ENCODE results near the gene CLK3. TPM values are rescaled to one million over a fixed set of nuclear protein-coding genes. Genes with fewer than 3 reads are reported as not detected.

Gene CLK3
- total and polyA plus RNA-seq, 2 of the 13 experiments (the other 11 are each of a cell fraction or from before 2014, with no cell fraction given), result 41.5 to 82.0 TPM

- TF ChIP-seq, protein P1, sequence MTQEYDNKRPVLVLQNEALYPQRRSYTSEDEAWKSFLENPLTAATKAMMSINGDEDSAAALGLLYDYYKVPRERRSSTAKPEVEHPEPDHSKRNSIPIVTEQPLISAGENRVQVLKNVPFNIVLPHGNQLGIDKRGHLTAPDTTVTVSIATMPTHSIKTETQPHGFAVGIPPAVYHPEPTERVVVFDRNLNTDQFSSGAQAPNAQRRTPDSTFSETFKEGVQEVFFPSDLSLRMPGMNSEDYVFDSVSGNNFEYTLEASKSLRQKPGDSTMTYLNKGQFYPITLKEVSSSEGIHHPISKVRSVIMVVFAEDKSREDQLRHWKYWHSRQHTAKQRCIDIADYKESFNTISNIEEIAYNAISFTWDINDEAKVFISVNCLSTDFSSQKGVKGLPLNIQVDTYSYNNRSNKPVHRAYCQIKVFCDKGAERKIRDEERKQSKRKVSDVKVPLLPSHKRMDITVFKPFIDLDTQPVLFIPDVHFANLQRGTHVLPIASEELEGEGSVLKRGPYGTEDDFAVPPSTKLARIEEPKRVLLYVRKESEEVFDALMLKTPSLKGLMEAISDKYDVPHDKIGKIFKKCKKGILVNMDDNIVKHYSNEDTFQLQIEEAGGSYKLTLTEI (CRISPR knock-in tag; conservative IDR thresholded peaks at IDR 0.05), result no peak
- peak; percentile 22; the same call in 1 of the 2 replicates for TF ChIP-seq NCOA2 (CRISPR knock-in tag; IDR thresholded peaks at IDR 0.05)
- TF ChIP-seq ZNF414 (CRISPR knock-in tag; IDR thresholded peaks at IDR 0.05), result peak; percentile 90
- TF ChIP-seq HMG20B (CRISPR knock-in tag; conservative IDR thresholded peaks at IDR 0.05), result no peak
- TF ChIP-seq POLR2A (IDR thresholded peaks at IDR 0.05; ENCODE audit: insufficient read depth in 1 of 2, low read depth in 2 of 2, low read length in 2 of 2), result no peak; a peak in 1 of 4 replicates
- TF ChIP-seq, protein P2, sequence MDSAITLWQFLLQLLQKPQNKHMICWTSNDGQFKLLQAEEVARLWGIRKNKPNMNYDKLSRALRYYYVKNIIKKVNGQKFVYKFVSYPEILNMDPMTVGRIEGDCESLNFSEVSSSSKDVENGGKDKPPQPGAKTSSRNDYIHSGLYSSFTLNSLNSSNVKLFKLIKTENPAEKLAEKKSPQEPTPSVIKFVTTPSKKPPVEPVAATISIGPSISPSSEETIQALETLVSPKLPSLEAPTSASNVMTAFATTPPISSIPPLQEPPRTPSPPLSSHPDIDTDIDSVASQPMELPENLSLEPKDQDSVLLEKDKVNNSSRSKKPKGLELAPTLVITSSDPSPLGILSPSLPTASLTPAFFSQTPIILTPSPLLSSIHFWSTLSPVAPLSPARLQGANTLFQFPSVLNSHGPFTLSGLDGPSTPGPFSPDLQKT (CRISPR knock-in tag; IDR thresholded peaks at IDR 0.05; ENCODE audit: borderline replicate concordance), result peak; percentile 48; the same call in 1 of the 2 replicates
- peak; percentile 14; the same call in 1 of the 2 replicates for TF ChIP-seq NFKBIZ (CRISPR knock-in tag; IDR thresholded peaks at IDR 0.05)
- TF ChIP-seq ZNF674 (CRISPR knock-in tag; IDR thresholded peaks at IDR 0.05; ENCODE audit: low read depth), result no peak
- TF ChIP-seq KLF11 (CRISPR knock-in tag; IDR thresholded peaks at IDR 0.05), result no peak
- no peak for TF ChIP-seq GPN1 (CRISPR knock-in tag; IDR thresholded peaks at IDR 0.05; ENCODE audit: borderline replicate concordance)
- TF ChIP-seq SRSF4 (IDR thresholded peaks at IDR 0.05; ENCODE audit: low read depth, low read length, poor library complexity, severe bottlenecking), result no peak
- TF ChIP-seq ZSCAN30 (CRISPR knock-in tag; IDR thresholded peaks at IDR 0.05), result no peak
- no peak for TF ChIP-seq ZNF337 (CRISPR knock-in tag; IDR thresholded peaks at IDR 0.05; ENCODE audit: borderline replicate concordance, low read depth)
- TF ChIP-seq KAT2B (IDR thresholded peaks at IDR 0.05; ENCODE audit: borderline replicate concordance, low read depth, low read length), result no peak
- no peak; the same call in 1 of the 2 replicates for TF ChIP-seq BRD4 (CRISPR knock-in tag; IDR thresholded peaks at IDR 0.05)
- TF ChIP-seq, protein P3, sequence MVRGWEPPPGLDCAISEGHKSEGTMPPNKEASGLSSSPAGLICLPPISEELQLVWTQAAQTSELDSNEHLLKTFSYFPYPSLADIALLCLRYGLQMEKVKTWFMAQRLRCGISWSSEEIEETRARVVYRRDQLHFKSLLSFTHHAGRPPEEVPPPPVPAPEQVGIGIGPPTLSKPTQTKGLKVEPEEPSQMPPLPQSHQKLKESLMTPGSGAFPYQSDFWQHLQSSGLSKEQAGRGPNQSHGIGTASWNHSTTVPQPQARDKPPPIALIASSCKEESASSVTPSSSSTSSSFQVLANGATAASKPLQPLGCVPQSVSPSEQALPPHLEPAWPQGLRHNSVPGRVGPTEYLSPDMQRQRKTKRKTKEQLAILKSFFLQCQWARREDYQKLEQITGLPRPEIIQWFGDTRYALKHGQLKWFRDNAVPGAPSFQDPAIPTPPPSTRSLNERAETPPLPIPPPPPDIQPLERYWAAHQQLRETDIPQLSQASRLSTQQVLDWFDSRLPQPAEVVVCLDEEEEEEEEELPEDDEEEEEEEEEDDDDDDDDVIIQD (CRISPR knock-in tag; IDR thresholded peaks at IDR 0.05; ENCODE audit: low read depth), result no peak
- TF ChIP-seq, protein P4, sequence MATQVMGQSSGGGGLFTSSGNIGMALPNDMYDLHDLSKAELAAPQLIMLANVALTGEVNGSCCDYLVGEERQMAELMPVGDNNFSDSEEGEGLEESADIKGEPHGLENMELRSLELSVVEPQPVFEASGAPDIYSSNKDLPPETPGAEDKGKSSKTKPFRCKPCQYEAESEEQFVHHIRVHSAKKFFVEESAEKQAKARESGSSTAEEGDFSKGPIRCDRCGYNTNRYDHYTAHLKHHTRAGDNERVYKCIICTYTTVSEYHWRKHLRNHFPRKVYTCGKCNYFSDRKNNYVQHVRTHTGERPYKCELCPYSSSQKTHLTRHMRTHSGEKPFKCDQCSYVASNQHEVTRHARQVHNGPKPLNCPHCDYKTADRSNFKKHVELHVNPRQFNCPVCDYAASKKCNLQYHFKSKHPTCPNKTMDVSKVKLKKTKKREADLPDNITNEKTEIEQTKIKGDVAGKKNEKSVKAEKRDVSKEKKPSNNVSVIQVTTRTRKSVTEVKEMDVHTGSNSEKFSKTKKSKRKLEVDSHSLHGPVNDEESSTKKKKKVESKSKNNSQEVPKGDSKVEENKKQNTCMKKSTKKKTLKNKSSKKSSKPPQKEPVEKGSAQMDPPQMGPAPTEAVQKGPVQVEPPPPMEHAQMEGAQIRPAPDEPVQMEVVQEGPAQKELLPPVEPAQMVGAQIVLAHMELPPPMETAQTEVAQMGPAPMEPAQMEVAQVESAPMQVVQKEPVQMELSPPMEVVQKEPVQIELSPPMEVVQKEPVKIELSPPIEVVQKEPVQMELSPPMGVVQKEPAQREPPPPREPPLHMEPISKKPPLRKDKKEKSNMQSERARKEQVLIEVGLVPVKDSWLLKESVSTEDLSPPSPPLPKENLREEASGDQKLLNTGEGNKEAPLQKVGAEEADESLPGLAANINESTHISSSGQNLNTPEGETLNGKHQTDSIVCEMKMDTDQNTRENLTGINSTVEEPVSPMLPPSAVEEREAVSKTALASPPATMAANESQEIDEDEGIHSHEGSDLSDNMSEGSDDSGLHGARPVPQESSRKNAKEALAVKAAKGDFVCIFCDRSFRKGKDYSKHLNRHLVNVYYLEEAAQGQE (IDR thresholded peaks at IDR 0.05; ENCODE audit: borderline replicate concordance in 1 of 2, low read depth in 1 of 2, low read length in 2 of 2), result no peak
- TF ChIP-seq PCBP2 (optimal IDR thresholded peaks at IDR 0.05; ENCODE audit: low read depth, low read length, poor library complexity, severe bottlenecking), result no peak
- no peak; the same call in 1 of the 2 replicates for TF ChIP-seq CBX5 (CRISPR knock-in tag; IDR thresholded peaks at IDR 0.05; ENCODE audit: borderline replicate concordance)
Measured at GRCh38 chr15:74615508-74616365, at the start of gene CLK3 (continued).
